T-helper 1 cell treated with Interleukin-12 subunit alpha and Interleukin-12 subunit beta and Interleukin-4 antibody, amounts not matched to agents 30 μg/mL and 1 μg/mL, for 36 hours (primary cell): Measurements from ENCODE around the gene PARD6G.

Experiments
- H3K27ac Mint-ChIP-seq: one replicate; pipeline ENCODE4 v1.8.0; 2021; ENCODE audit warnings: mild to moderate bottlenecking, mixed read lengths
- H3K27me3 Mint-ChIP-seq: one replicate; pipeline ENCODE4 v1.8.0; 2021; ENCODE audit warnings: low read depth, mixed read lengths
- H3K36me3 Mint-ChIP-seq: one replicate; pipeline ENCODE4 v1.8.0; 2021; ENCODE audit warnings: low read depth, mixed read lengths
- H3K4me1 Mint-ChIP-seq: one replicate; pipeline ENCODE4 v1.8.0; 2021; ENCODE audit warnings: low read depth, mixed read lengths
- H3K4me3 Mint-ChIP-seq: one replicate; pipeline ENCODE4 v1.8.0; 2021; ENCODE audit warnings: mild to moderate bottlenecking, moderate library complexity, mixed read lengths
- H3K9me3 Mint-ChIP-seq: one replicate; pipeline ENCODE4 v1.8.0; 2021; ENCODE audit warnings: mixed read lengths

The PARD6G gene

GRCh38 chr18:80180778-80181564 lies 66.3 kb downstream of the PARD6G start:
- H3K27ac Mint-ChIP-seq = no peak overlapping the region
- no peaks in the 10 kb centered on the region for H3K4me1 Mint-ChIP-seq
- no peaks in the 10 kb centered on the region for H3K36me3 Mint-ChIP-seq
- H3K4me3 Mint-ChIP-seq = no peak overlapping the region
- no peaks in the 10 kb centered on the region for H3K9me3 Mint-ChIP-seq
- peaks cover 4% of the 10 kb centered on the region for H3K27me3 Mint-ChIP-seq

- peaks cover 4% of the 10 kb centered on the region for H3K27me3 Mint-ChIP-seq
- peaks cover 3% of the 10 kb centered on the region for H3K4me1 Mint-ChIP-seq
- no peaks in the 10 kb centered on the region for H3K36me3 Mint-ChIP-seq
- no peaks in the 10 kb centered on the region for H3K9me3 Mint-ChIP-seq
- H3K27ac Mint-ChIP-seq = no peak overlapping the region
- H3K4me3 Mint-ChIP-seq = no peak overlapping the region
These were observed 67.3 kb downstream of the PARD6G start for GRCh38 chr18:80179857-80180558.

- no peaks in the 10 kb centered on the region for H3K36me3 Mint-ChIP-seq
- H3K4me3 Mint-ChIP-seq = no peak overlapping the region
- H3K27me3 Mint-ChIP-seq = peaks cover 4% of the 10 kb centered on the region
- peaks cover 3% of the 10 kb centered on the region for H3K4me1 Mint-ChIP-seq
- no peak overlapping the region for H3K27ac Mint-ChIP-seq
- no peaks in the 10 kb centered on the region for H3K9me3 Mint-ChIP-seq
These were observed 68.1 kb downstream of the PARD6G start for GRCh38 chr18:80178935-80179818.

GRCh38 chr18:80177128-80177527 lies 70.2 kb downstream of the PARD6G start:
- Mint-ChIP-seq H3K27ac (no peak overlapping the region), H3K9me3 (no peaks in the 10 kb centered on the region), H3K27me3 (peaks cover 7% of the 10 kb centered on the region), H3K4me1 (peaks cover 3% of the 10 kb centered on the region), H3K36me3 (no peaks in the 10 kb centered on the region), H3K4me3 (no peak overlapping the region)

GRCh38 chr18:80176334-80177073 lies 70.8 kb downstream of the PARD6G start:
- Mint-ChIP-seq H3K9me3 (no peaks in the 10 kb centered on the region), H3K27ac (no peak overlapping the region), H3K36me3 (no peaks in the 10 kb centered on the region), H3K4me3 (no peak overlapping the region), H3K4me1 (peaks cover 5% of the 10 kb centered on the region), H3K27me3 (peaks cover 13% of the 10 kb centered on the region)

- H3K9me3 Mint-ChIP-seq = no peaks in the 10 kb centered on the region
- H3K4me1 Mint-ChIP-seq = peaks cover 5% of the 10 kb centered on the region
- no peak overlapping the region for H3K4me3 Mint-ChIP-seq
- peak overlapping the region; percentile 4 for H3K27ac Mint-ChIP-seq
- no peaks in the 10 kb centered on the region for H3K36me3 Mint-ChIP-seq
- H3K27me3 Mint-ChIP-seq = peaks cover 15% of the 10 kb centered on the region
These were observed 71.7 kb downstream of the PARD6G start for GRCh38 chr18:80175451-80176204.

GRCh38 chr18:80173060-80173459 lies 74.3 kb downstream of the PARD6G start:
- H3K9me3 Mint-ChIP-seq = no peaks in the 10 kb centered on the region
- H3K4me1 Mint-ChIP-seq = peaks cover 5% of the 10 kb centered on the region
- H3K27me3 Mint-ChIP-seq = peaks cover 19% of the 10 kb centered on the region

GRCh38 chr18:80172056-80172455 lies 75.3 kb downstream of the PARD6G start:
- Mint-ChIP-seq H3K9me3 (no peaks in the 10 kb centered on the region), H3K27me3 (peaks cover 19% of the 10 kb centered on the region), H3K4me3 (no peak overlapping the region), H3K27ac (no peak overlapping the region), H3K36me3 (no peaks in the 10 kb centered on the region), H3K4me1 (peaks cover 5% of the 10 kb centered on the region)

More at GRCh38 chr18:80173060-80173459, 74.3 kb downstream of the PARD6G start:
- Mint-ChIP-seq H3K27ac (no peak overlapping the region), H3K36me3 (no peaks in the 10 kb centered on the region), H3K4me3 (no peak overlapping the region)

- Mint-ChIP-seq H3K9me3 (no peaks in the 10 kb centered on the region), H3K4me1 (peaks cover 5% of the 10 kb centered on the region), H3K27ac (no peak overlapping the region), H3K4me3 (no peak overlapping the region), H3K27me3 (peaks cover 16% of the 10 kb centered on the region), H3K36me3 (no peaks in the 10 kb centered on the region)
These were observed 76.1 kb downstream of the PARD6G start for GRCh38 chr18:80171054-80171872.

- Mint-ChIP-seq H3K27me3 (peaks cover 16% of the 10 kb centered on the region), H3K4me3 (no peak overlapping the region), H3K36me3 (no peaks in the 10 kb centered on the region), H3K4me1 (peaks cover 3% of the 10 kb centered on the region), H3K9me3 (no peaks in the 10 kb centered on the region), H3K27ac (no peak overlapping the region)
These were observed 76.8 kb downstream of the PARD6G start for GRCh38 chr18:80170395-80171053.

- Mint-ChIP-seq H3K27ac (no peak overlapping the region), H3K27me3 (peaks cover 16% of the 10 kb centered on the region), H3K4me1 (peaks cover 3% of the 10 kb centered on the region), H3K9me3 (peaks cover 8% of the 10 kb centered on the region), H3K36me3 (no peaks in the 10 kb centered on the region), H3K4me3 (no peak overlapping the region)
These were observed 77.7 kb downstream of the PARD6G start for GRCh38 chr18:80169607-80170006.

- Mint-ChIP-seq H3K27me3 (peaks cover 16% of the 10 kb centered on the region), H3K9me3 (peaks cover 13% of the 10 kb centered on the region), H3K4me3 (no peak overlapping the region), H3K4me1 (peaks cover 3% of the 10 kb centered on the region), H3K27ac (no peak overlapping the region), H3K36me3 (no peaks in the 10 kb centered on the region)
These were observed 78.3 kb downstream of the PARD6G start for GRCh38 chr18:80168982-80169381.
